NCI-H2171 (cell line): ENCODE data around the gene TEX12.
A peak's percentile ranks its signal among the peaks of the same experiment; 100 is the strongest.
"Not testable (repeated sequence)": the region's sequence is repeated elsewhere in the genome, so short reads cannot be mapped to it uniquely, and the experiment has no call there.

Experiments
- DNase-seq: peaks from one replicate; lab custom pipeline; 2025; lab: John Stamatoyannopoulos, UW

TEX12 gene, protein sequence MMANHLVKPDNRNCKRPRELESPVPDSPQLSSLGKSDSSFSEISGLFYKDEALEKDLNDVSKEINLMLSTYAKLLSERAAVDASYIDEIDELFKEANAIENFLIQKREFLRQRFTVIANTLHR

DNA sequence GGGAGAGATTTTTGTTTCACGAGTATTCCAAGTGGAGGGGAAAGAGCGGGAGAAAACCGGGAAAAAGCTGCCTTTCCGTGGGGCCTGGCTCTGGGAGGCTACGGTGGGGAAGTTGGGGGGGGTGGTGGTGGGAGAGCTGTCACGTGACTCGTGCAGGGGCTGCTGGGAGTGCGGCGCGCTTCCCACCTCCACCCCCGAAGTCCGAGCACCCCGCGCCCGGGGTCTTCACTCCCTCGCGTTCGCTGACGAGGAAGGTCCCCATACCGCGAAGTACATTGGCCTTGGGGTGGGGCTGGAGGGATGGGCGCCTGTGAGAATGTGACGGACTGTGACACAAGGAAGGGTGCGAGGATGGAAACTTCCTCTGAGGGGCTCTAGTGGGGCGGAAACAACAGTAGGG, at the start of gene TEX12:
TEX12 (plus strand) TSS at position 228 of the 400 bp plus-strand sequence. CDS start 1,897 bp downstream, outside the sequence.
- DNase-seq = no peak

DNA sequence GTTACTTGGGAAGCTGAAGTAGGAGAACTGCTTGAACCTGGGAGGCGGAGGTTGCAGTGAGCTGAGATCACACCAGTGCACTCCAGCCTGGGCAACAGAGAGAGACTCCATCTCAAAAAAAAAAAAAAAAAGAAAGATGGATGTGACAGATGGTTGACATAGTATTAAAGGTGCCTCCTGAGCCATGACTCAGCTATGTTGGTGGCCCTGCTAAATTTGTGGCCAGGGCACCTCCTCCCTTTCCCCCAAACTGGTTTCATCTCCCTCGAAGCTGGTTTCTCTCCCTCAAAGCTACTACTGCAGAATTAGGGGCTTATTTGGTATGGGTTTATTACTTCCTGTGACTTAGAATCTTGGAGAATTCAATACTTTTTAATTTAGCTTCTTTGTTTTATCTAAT, 49.0 kb upstream of the TEX12 start:
- peak; percentile 17 for DNase-seq

DNA sequence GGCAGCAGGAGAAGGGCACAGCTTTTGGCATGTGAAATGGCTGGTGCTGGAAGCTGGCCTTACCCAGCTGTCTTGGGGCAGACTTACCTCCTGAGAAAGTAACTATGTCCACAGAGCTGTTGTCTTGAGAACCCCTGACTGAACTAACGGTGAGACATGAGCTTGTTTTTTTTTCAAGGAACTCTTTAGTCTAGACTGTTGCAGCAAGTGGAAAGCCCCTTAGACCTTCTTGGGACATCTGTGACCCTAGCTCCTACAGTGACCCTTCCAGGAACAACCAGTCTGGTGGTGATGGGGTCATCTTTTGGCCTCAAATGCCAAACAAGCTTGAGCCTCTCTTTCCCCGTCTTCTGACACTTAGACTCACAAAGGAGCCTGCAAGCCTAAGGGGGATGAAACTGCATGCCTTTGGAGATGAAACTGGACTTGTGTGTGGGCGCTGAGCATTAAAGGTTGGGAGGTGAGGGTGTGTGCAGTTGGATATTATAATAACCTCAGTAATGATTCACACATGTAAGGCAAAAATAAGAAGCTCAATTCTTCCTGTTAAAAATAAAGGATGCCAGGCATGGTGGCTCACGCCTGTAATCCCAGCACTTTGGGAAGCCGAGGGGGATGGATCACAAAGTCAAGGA, 45.1 kb upstream of the TEX12 start:
- no peak for DNase-seq

DNA sequence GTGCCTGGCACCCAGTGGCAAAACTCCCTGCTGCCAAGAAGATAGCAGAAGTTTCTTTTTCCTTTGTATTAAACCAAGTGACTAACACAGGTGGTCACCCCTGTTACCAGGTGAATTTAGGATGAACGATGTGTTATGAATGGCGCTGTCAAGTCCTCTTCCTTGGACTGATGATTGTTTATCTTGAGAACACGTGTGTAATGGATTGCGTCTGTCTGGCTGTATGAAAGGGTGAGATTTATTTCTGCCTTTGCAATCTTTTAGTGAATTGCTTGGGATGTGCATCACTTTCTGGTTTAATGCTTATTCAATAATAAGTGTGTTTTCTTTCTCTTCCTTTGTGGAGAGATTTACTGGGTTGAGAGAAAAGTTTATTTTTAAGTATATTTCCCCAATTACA, 44.0 kb upstream of the TEX12 start:
- DNase-seq = no peak

DNA sequence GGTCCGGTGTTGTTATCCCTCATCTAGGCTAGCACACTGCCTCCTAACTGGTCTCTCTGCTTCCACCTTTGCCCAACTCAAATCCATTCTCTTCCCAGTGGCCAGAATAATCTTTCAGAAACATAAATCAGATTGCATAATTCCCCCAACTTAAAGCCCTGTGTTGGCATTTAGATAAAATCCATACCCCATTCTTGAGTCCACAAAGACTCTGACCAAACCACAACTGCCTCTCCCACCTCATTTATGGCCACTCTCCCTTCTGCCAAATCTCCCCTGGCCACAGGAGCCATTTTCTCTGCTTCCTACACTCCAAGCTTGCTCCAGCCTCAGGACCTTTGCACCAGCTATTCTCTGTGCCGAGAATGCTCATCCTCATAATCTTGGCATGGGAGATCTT, 40.1 kb upstream of the TEX12 start:
- no peak for DNase-seq

DNA sequence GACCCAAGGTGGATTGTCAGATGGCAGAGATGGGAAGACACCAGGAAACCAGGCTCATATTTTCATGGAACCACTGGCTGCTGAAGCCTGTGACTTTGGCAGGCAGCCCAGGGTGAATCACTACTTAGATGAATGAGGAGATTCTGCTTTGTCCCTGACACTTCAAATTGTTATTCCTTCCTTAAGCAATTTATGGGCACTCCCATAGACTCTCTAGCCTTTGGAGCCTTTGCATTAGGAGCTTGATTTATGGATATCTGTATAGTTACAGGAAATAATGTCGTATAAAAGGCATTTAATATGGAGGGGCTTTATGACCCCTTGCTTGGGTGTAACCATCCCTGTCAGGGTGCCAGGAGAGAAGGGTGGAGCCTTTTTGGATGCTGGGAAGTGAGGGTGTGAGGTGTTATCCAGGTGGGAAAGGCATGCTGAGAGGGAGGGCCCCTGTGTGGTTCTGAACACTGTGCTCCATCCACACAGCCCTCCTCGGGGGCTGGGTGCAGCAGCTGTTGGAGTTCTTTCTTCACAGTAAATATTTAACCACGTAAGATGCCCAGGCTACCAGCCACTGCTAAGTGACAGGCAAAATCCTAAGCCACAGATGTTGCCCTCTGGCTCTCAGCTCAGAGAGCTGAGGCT, 38.6 kb upstream of the TEX12 start:
- DNase-seq = peak; percentile 24

DNA sequence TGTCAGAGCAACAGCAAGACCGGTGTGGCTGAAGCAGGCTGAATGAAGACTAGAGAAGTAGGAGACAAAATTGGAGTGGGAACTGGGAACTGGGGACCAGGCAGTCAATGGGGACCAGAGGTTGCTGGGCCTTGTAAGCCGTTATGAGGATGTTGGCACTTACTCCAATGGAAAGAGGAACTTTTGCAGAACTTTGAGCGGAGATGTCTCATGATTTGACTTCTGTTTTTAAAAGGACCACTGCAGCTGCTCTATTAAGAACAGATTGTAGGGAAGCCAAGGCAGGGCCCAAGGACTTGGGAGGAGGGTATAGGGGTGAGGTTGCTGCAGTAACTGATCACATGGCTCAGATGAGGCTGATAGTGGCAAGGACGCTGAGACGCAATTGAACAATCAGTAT, 37.5 kb upstream of the TEX12 start:
- DNase-seq = no peak

DNA sequence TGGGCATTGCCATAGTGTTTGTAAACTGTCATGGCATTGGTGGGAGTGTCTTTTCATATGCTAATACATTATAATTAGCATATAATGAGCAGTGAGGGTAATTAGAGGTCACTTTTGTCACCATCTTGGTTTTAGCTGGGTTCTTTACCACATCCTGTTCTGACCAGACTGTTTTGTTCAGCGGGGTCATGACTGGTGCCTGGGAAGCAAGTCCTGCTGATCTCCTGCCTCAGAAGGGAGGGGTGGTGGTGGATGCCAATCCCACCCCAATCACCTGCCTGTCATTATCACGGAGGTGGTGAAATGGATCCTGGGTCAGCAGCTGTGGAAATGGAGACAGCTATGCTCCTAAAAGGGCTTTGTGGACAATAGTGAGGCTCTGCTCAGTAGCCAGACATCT, 34.4 kb upstream of the TEX12 start:
- no peak for DNase-seq

DNA sequence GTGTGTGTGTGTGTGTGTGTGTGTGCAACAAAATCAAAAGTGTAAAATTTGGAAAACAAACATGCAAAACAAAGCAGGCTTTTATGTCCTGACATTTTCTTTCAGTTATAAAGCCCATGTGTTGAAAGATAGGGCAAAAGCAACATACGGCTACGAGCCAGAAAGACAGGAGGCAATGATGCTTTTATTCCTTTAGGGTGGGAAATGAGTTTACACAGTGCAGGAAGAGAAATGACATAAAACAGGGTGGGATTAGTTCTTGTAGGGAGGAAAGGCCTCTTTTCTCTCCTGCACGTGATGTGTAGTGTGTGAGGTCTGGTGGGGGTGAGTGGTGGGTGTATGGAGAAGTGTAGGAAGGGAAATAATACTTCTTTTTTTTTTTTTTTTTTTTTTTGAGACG, 32.7 kb upstream of the TEX12 start:
- no peak for DNase-seq

DNA sequence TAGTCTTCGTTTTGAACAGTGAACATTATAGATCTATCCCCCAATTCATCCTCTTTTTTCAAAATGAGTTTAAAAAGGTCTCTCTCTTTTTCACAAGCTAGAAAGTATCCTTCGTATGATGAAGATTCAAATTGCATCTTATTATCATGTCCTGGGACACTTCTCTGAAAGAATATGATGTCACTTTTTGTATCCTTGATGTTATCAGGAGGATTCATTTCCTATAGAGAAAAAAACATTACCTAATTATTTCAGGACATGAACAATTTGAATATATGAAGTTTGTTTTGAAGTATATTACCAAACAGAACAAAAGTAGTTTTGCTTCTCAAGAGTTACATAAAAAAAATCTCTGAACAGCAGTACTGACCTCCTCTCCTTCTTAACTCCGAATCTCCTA, 23.6 kb upstream of the TEX12 start:
- no peak for DNase-seq

DNA sequence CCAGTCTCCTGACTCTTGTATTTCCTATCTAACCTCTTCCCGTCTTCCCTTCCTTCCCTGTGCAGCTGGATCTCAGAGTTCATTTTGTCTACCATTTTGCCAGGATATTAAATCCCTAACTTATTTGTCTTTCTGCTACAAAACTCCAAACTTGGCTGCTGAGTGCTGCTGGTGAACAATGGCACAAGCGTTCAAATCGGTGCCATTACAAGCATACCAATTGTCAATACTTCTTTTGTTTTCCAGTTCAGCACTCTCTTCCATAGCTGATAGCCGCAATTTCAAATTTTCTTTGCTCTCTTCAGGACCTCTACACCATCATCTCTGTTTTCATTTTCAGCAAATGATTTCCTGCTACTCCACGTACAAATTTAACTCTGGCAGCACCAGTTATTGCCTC, 16.7 kb upstream of the TEX12 start:
- DNase-seq = no peak

DNA sequence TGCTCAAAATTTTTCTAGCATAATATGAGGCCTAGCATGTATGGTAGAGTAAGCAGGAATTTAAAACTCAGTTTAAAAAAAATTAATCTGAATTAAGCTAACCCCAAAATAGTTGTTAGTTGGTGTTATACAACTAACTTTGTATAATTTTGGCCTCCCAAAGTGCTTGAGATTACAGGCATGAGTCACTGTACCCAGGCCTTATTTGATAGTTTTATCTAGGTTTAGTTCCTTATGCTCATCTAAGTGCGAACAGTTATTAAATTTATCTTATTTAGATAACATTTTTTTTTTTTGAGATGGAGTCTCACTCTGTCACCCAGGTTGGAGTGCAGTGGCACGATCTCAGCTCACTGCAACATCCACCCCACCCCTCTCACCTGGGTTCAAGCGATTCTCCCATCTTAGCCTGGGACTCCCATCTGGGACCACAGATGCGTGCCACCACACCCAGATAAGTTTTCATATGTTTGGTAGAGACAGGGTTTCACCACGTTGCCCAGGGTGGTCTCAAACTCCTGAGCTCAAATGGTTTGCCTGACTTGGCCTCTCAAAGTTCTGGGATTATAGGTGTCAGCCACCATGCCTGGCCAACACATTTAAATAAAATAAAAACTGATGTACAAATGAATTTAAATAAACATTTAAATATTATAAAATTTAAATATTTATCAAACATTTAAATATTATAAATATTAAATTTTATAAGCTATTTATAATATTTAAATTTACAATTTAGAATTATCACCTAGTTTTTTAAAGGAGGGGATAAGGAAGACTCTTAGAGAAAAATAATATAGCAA, 10.8 kb upstream of the TEX12 start:
- no peak for DNase-seq

DNA sequence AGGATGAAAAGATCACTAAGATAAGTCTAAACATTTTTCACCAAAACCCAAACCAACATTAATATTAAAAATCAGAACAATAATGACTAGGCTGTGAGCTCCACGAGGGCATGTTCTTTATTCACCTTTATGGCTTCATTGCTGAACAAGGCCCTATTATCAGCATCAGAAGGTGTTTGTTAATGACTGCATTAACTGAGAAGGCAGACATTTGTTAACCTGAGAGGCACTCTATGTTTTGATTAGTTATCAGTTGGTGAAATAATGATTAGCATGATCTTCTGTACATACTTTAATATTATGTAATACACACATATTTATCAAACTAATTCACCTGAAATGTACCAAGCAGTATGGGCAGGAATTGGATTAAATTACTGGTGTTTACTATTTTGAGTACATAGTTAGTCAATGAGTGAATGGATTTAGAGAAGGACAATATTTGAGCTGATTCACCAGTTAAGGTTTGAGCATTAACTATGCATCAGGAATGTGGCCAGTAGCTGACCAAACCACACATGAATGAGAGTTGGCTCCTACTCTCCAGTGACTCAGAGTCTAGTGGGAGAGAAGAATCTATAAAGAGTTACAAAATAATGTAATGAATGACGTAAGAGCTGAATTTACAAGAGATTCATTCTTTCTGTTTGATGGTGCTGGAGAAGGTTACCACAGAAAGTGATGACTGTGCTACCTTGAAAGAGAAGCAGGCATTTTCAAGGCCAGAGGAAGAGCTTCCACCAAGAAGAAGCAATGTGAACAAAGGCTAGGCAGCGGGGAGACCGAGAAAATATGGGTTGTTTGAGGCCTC, 10.0 kb upstream of the TEX12 start:
- no peak for DNase-seq

DNA sequence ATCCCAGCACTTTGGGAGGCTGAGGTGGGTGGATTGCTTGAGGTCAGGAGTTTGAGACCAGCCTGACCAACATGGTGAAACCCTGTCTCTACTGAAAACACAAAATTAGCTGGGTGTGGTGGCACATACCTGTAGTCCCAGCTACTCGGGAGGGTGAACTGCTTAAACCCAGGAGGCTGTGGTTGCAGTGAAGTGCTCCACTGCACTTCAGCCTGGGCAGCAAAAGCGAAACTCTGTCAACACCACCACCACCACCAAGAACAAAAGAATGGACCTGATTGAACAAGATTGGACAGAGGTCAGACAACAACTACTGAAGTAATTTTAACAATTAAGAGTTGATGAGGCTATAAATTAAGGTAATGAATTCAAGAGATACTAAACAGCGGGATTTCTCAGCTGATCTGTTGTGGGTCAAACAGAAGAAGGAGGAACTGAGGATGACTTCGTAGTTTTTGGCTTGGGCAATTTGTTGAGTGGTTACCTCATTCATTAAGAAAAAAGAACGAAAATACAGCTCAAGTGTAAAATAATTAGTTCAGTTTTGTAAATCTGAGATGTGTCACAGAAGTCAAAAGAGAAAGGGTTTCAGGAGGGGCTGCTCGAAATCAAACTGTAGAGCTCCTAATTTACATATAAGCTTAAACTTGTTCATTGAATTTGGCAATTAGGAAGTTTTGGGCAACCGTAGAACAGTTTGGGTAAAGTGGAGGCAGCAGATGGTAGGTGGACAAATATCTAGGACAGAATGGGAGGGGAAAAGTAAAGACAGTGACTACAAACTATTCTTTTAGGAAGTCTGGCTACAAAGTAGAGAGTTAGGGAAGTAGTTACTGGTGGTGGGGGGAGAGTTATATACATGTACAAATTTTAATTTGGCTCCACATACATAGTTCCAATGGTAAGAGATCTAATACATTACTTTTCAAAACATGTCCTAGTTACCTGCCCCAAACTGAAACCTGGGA, 7.8 kb upstream of the TEX12 start:
- no peak for DNase-seq

DNA sequence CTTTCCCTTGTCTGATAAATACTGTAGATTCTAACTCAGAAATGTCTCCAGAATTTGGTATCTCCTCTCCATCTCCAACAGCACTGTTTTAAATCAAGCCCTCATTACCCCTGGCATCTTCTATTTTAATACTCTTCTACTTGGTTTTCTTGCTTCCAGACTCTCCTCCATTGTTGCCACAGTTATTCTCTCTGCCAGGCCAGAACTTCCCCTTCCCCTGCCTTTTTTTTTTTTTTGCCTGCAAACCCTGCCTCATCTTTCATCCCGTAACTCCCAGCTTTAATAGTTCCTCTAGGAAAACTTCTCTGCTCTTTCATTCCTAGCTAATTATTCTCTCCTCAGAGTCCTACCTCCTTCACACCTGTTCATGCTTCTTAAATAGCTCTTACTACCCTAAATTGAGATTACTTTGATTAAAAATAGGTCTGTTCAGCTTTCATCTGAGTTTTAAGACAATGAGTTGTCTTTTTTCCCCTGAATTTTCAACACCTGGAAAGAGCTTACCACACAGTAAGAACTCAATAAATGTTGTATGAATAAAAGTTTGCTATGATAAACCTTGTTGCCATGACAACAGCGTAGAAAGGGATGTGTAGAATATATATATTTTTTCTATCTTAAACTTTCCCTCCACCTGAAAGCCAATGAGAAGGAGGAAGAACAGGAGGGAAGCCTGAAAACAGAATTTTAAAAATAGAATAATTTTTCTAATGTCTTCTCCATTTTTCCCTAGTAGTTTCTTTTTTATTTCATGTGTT, 6.9 kb upstream of the TEX12 start:
- DNase-seq = no peak

DNA sequence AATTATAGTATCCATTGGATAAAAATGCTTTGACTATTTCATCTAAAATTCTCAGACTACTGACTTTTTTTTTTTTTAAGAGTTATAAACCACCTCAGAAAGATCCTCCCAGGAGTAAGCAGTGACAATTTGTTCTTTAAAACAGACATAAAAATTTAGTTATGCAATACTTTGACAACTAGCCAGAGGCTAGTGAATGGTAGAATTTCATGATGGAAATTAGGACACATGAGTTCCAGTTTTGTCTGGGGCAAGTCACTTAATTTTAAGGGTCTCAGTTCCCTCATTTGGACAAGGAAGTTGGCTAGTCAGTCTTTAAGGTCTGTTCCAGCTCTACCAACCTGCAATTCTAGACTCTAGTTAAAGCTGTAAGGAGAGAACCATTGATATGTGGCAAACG, 6.2 kb upstream of the TEX12 start:
- no peak for DNase-seq

DNA sequence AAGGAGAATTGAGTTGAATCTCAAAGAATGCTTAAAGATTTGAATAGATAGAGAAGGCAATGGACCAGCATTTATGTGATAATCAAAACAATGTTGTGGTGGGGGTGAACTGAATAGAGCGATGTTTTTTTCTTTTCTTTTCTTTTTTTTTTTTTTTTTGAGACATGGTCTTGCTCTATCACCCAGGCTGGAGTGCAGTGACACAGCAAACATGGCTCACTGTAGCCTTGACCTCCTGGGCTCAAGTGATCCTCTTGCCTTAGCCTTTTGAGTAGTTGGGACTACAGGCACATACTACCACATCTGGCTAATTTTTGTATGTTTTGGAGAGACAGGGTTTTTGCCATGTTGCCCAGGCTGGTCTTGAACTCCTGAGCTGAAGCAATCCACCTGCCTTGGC, 5.0 kb upstream of the TEX12 start:
- not testable (repeated sequence) for DNase-seq

DNA sequence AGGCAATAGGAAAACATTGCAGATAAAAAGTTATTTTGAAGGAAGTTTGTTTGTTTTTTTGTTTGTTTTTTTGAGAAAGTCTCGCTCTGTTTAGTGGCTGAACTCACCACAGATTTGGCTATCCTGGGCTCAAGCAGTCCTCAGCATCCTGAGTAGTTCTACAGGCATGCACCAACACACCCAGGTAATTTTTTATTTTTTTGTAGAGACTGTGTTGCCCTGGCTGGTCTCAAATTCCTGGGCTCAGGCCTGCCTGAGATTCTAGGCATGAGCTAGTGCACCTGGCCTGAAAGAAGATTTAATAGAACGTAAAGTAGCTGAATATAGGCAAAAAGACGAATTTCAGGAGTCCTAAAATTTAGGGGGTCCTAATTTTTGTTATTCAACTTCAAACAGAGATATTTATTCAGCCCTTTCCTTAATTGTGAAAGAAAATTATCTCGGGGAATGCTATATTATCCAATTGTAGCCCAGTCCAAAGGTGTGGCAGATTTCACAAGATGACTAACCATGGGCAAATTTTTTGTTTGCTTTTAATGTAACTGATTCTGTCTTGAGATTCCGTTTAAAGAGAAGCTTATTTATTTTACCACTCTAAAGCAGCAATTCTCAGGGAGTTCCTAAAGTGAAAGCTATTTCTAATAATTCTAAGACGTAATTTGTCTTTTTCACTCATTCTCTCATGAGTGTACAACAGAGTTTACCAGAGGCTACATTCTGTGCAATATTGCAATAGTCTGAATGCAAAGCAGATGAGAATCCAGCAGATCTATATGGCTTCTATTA, 4.2 kb upstream of the TEX12 start:
- no peak for DNase-seq
